ES-I3 (cell line): ENCODE measurements around the gene CCL3.
"Not testable (repeated sequence)": the region's sequence is repeated elsewhere in the genome, so short reads cannot be mapped to it uniquely, and the experiment has no call there.

ENCODE experiments used
- H3K36me3 ChIP-seq: 2 replicates; pipeline ENCODE4 v1.6.1; 2013; ENCODE audit warnings: mild to moderate bottlenecking, low read length, control low read depth, moderate library complexity; ENCODE audit not compliant: insufficient read depth
- H3K4me1 ChIP-seq: 2 replicates; pipeline ENCODE4 v1.6.1; 2013; ENCODE audit warnings: mild to moderate bottlenecking, control low read depth, low read length; ENCODE audit not compliant: insufficient read depth
- H3K9ac ChIP-seq: 2 replicates; pipeline ENCODE4 v1.6.1; 2013; ENCODE audit warnings: low read depth, mild to moderate bottlenecking, low read length, moderate library complexity
- H3K9me3 ChIP-seq: 2 replicates; pipeline ENCODE4 v1.6.1; 2013; ENCODE audit warnings: mild to moderate bottlenecking, low read length, moderate library complexity; ENCODE audit not compliant: control insufficient read depth, insufficient read depth

CCL3 gene

GRCh38 chr17:36105781-36106492 lies 16.0 kb upstream of the CCL3 start:
- H3K36me3 ChIP-seq = no peaks in the 10 kb centered on the region
- H3K4me1 ChIP-seq = no peaks in the 10 kb centered on the region
- no peaks in the 10 kb centered on the region for H3K9me3 ChIP-seq
- H3K9ac ChIP-seq = no peak overlapping the region

GRCh38 chr17:36104701-36105181 lies 14.8 kb upstream of the CCL3 start:
- no peaks in the 10 kb centered on the region for H3K36me3 ChIP-seq
- no peak overlapping the region for H3K9ac ChIP-seq
- H3K9me3 ChIP-seq = no peaks in the 10 kb centered on the region
- no peaks in the 10 kb centered on the region for H3K4me1 ChIP-seq

GRCh38 chr17:36104246-36104645 lies 14.3 kb upstream of the CCL3 start:
- not testable (repeated sequence) for H3K4me1 ChIP-seq, H3K9ac ChIP-seq, H3K9me3 ChIP-seq, H3K36me3 ChIP-seq

GRCh38 chr17:36103401-36103975 lies 13.5 kb upstream of the CCL3 start, which contains the start of gene CCL4:
CCL4 (plus strand) TSS chr17:36103827; CDS start chr17:36103906, 79 bp downstream.
- not testable (repeated sequence) for H3K9me3 ChIP-seq, H3K4me1 ChIP-seq, H3K36me3 ChIP-seq, H3K9ac ChIP-seq

GRCh38 chr17:36099004-36099403 lies 9.1 kb upstream of the CCL3 start:
- H3K36me3 ChIP-seq, H3K9me3 ChIP-seq, H3K9ac ChIP-seq, H3K4me1 ChIP-seq: not testable (repeated sequence)

- Histone ChIP-seq H3K4me1 (0 out of 2 replicates have a peak, but pooled peaks cover 4% of the 10 kb centered on the region), H3K9me3 (no peaks in the 10 kb centered on the region), H3K36me3 (no peaks in the 10 kb centered on the region), H3K9ac (no peak overlapping the region)
Observed at GRCh38 chr17:36095992-36096391, 6.0 kb upstream of the CCL3 start.

GRCh38 chr17:36094746-36095145 lies 4.8 kb upstream of the CCL3 start:
- Histone ChIP-seq H3K9ac (no peak overlapping the region), H3K4me1 (0 out of 2 replicates have a peak, but pooled peaks cover 4% of the 10 kb centered on the region), H3K36me3 (no peaks in the 10 kb centered on the region), H3K9me3 (no peaks in the 10 kb centered on the region)

GRCh38 chr17:36094232-36094631 lies 4.3 kb upstream of the CCL3 start:
- no peaks in the 10 kb centered on the region for H3K9me3 ChIP-seq
- H3K9ac ChIP-seq = no peak overlapping the region
- H3K36me3 ChIP-seq = no peaks in the 10 kb centered on the region
- H3K4me1 ChIP-seq = 0 out of 2 replicates have a peak, but pooled peaks cover 4% of the 10 kb centered on the region

GRCh38 chr17:36092715-36093114 lies 2.8 kb upstream of the CCL3 start:
- H3K4me1 ChIP-seq, H3K36me3 ChIP-seq, H3K9me3 ChIP-seq, H3K9ac ChIP-seq: not testable (repeated sequence)

- 0 out of 2 replicates have a peak, but pooled peaks cover 4% of the 10 kb centered on the region for H3K4me1 ChIP-seq
- H3K9ac ChIP-seq = no peak overlapping the region
- H3K36me3 ChIP-seq = no peaks in the 10 kb centered on the region
- no peaks in the 10 kb centered on the region for H3K9me3 ChIP-seq
Observed at GRCh38 chr17:36092230-36092629, 2.3 kb upstream of the CCL3 start.

GRCh38 chr17:36089339-36089865 lies 541 bp downstream of the CCL3 start:
- Histone ChIP-seq H3K9ac (no peak overlapping the region), H3K36me3 (no peaks in the 10 kb centered on the region), H3K9me3 (no peaks in the 10 kb centered on the region), H3K4me1 (no peaks in the 10 kb centered on the region)

GRCh38 chr17:36088670-36089338 lies 1.1 kb downstream of the CCL3 start:
- no peaks in the 10 kb centered on the region for H3K4me1 ChIP-seq
- H3K36me3 ChIP-seq = no peaks in the 10 kb centered on the region
- no peaks in the 10 kb centered on the region for H3K9me3 ChIP-seq
- no peak overlapping the region for H3K9ac ChIP-seq

- not testable (repeated sequence) for H3K9ac ChIP-seq, H3K36me3 ChIP-seq, H3K4me1 ChIP-seq, H3K9me3 ChIP-seq
Observed at GRCh38 chr17:36087897-36088572, 1.9 kb downstream of the CCL3 start.

- H3K4me1 ChIP-seq, H3K9ac ChIP-seq, H3K36me3 ChIP-seq, H3K9me3 ChIP-seq: not testable (repeated sequence)
Observed at GRCh38 chr17:36087471-36087870, 2.5 kb downstream of the CCL3 start.
